ENCODE data around the gene MFSD6L. TPM values are rescaled to one million over a fixed set of nuclear protein-coding genes. Genes with fewer than 3 reads are reported as not detected.

The MFSD6L gene
- total RNA-seq, 4 donors from 2014 or later = 0.17 to 0.22 TPM; not detected in 2

GRCh38 chr17:8838551-8839095 is 39.5 kb upstream of the MFSD6L start:
- TF ChIP-seq CTCF (IDR thresholded peaks at IDR 0.05; ENCODE audit: low read depth) = no peak

GRCh38 chr17:8837563-8838075 is 38.5 kb upstream of the MFSD6L start:
- TF ChIP-seq CTCF (IDR thresholded peaks at IDR 0.05; ENCODE audit: low read depth) = no peak

GRCh38 chr17:8836821-8837562 is 37.8 kb upstream of the MFSD6L start:
- TF ChIP-seq CTCF (IDR thresholded peaks at IDR 0.05; ENCODE audit: low read depth) = no peak

- TF ChIP-seq CTCF (IDR thresholded peaks at IDR 0.05; ENCODE audit: low read depth) = no peak
Measured at GRCh38 chr17:8835631-8836364, 36.6 kb upstream of the MFSD6L start.

GRCh38 chr17:8835106-8835505 is 35.9 kb upstream of the MFSD6L start:
- no peak for TF ChIP-seq CTCF (IDR thresholded peaks at IDR 0.05; ENCODE audit: low read depth)

GRCh38 chr17:8832711-8833352 is 33.7 kb upstream of the MFSD6L start:
- TF ChIP-seq CTCF (IDR thresholded peaks at IDR 0.05; ENCODE audit: low read depth) = no peak
